NCI-H1436 (cell line): ENCODE data around the gene MDP1.
A peak's percentile ranks its signal among the peaks of the same experiment; 100 is the strongest.

Experiments
- DNase-seq: peaks from one replicate; lab custom pipeline; 2025; lab: John Stamatoyannopoulos, UW

The MDP1 gene

DNA sequence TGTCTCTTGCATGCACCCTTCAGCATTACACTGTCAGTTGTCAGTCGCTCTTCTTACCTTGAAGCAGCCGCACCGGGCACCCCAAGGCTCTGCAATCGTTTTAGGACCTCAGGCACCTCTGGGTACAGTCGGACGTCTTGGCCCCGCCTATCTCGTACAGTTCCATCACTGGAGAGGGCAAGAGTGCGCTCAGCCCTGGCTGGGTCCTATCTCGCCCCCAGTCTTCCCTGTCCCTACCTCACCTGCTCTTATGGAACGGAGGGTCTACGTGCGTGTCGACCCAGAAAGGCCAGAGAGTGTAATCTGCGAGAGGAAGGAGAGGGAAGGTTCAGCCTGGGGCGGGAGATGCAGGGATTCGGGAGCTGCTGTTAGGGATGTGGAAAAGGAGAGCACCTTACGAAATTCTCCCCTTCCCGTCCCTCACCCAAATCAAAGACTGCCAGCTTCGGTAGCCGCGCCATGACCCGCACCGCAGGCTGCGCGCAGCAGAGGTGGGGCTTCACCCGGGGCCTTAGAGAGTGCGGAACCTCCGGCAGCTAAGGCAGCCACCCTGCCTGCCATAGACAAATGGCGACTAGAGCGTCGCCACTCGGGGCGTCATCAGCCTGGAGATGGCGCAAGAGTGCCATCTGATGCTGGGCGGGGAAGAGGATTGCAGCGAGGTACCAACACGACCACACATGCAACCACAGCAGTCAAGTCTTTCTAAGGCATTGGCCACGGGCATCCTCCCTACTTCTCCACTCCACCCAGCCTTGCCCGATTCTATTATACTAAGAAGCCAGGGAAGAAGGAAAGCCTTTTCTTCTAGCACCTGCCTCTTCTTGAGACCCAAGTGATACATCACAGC, at the start of gene MDP1:
Gene MDP1, minus strand, starts transcription at position 572 of the 850 bp plus-strand sequence. Its CDS starts 111 bp downstream, at position 461.
- peak; percentile 84 for DNase-seq

DNA sequence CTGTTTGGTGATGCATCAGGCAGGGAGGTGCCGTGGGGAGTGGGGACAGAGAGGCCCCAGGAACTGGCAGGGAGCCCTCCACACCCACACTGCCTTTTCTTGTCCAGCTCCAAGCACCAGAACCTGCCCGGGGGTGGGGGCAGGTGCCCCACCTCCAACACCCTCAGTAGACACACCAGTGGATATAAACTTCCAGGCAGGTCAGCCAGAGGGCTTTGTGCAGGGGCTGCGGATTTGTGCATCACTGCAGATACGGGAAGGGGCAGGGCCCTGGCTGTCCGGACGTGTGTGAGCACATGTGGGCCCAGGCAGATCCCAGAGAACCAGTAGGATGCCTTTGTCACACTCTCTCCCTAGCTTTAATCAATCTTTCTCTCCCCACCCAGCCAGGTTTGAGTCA, 48.4 kb upstream of the MDP1 start:
- no peak for DNase-seq

DNA sequence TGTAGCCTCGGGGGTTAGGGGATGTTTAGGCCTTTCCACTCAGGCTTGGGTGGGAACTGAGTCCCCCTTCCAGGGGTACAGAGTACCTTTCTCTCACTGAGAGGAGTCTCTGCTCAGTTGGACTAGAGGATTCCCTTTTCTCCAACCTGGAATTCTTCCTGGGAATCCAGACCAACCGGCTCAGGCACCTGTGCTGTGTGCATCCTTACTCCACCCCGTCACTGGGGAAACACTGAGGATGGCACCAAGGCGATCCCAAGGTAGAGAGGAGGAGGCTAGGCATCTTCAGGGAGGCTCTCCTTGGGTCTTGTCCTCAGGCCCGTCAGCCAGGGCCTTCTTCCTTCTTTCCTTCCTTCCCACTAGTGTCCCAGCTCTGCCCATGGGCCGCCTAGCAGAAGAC, 48.0 kb upstream of the MDP1 start:
- no peak for DNase-seq

- DNase-seq = no peak
Measured at GRCh38 chr14:24262821-24263733, 47.2 kb upstream of the MDP1 start, which contains the start of gene TGM1. Gene TGM1 (minus strand): TSS chr14:24263177. CDS start chr14:24262352, 825 bp downstream.

DNA sequence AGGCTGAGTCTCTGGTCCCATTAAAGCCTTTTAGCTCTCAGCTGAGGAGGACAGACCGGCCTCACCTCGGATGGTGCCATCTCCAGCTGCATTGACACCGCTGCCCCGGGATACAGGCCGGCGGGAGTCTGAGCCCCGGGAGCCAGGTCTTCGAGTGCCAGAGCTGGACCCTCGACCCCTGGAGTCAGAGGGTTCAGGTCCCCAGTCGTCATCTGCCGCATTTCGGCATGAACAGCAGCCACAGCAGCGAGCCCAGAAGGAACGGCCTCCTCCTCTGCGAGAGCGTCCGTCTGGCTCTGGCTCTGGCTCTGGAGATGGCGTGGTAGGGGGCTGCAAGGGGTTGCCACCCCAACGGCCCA, 46.1 kb upstream of the MDP1 start:
- no peak for DNase-seq

DNA sequence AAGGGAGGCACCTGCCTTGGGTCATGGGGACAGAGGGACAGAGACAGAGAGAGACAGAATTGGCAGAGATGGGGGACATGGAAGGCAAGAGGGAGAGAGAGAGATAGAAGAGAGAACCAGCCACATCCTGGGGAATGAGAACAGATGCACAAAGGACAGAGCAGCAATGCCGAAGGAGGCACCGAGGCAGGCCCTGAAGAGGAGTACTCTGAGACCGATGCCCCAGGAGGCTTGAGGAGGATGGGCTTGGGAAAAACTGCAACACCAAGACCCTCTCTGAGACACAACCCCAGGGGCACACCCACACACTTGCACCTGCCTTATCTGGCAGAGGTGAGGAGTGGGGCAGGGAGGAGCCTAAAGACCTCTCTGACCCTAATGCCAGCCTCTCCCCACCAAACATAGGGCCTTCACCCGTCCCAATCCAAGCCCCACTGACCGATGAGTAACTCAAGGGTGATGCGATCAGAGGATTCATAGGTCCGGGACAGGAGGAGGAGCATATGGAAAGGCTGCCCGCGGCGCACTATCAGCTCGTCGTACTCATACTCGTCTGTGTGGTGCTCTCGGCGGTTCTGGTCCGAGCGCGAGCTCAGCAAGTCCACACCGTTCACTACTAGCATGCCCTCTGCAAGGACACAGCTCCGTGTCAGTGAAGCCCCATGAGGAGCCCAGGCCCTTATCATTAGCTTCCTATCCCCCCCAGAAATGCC, 45.5 kb upstream of the MDP1 start:
- no peak for DNase-seq

- DNase-seq = no peak
Measured at GRCh38 chr14:24260780-24261157, 44.9 kb upstream of the MDP1 start.

DNA sequence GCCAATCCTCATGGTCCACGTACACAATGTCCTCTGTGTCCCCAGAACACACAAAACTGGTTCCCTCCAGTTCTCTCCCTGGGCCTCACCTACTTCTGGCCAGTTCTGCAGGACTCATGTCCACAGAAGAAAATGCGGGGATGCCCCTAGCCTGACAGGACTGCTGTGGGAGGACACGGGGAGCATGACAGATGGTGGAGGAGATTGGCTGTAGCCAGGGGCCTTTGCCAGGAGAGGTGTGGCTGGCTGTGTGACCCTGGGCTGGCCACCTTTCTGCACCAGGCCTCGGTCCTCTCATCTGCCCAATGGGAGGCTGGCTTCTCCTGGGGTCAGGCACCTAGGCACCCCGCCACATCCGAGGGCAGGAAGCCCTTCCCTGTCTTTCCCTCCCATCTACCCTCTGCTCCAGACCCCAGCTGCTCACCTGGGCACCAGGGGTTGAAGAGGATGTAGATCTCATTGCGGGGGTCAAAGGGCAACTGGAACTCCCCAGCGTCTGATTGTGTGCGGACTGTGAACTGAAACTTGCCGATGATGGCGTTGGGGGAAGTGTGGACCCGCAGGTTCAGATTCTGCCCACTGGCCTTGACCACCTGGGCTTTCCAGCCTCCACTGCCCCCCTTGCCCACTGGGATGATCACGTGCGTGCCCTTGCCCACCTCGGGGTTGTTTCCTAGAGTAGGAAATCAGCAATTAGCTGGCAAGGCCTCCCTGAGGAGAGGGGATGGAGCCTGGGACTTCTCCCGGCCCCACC, 44.3 kb upstream of the MDP1 start:
- no peak for DNase-seq

DNA sequence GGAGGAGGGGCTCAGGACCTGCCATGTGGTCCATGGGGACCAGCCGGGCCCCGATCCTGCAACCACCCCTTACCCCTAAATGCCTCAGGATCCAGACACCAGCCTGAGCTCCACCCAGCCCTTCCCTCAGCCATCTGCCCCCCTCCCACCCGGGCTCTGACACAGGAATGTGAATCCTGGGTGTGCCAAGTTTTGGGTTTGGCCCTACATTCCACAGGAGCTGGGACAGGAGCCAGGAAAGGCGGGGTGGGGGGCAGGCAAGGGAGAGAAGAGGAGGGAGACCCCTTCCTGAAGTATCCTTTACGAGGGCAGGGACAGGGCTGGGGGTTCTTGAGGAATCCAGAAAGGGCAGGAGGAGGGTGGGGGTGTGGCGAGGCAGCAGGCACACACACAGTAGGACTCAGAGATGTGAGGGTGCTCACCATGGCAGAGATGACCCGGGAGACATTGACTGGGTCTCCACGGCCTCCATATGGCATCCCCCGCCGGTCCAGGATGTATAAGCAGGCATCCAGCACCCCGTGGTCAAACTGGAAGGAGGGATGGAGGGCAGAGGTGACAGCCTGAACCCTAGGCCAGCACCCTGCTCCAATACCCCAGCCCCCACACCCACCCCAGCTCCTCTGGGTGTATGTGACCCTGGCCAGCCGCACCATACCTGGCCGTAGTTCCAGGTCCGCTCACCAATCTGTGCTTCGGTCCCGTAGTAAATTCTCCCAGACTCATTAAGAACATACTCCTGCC, 43.6 kb upstream of the MDP1 start:
- no peak for DNase-seq

- no peak for DNase-seq
Measured at GRCh38 chr14:24258548-24259265, 42.8 kb upstream of the MDP1 start.

- no peak for DNase-seq
Measured at GRCh38 chr14:24258119-24258518, 42.3 kb upstream of the MDP1 start.

- DNase-seq = no peak
Measured at GRCh38 chr14:24256960-24257359, 41.1 kb upstream of the MDP1 start.

DNA sequence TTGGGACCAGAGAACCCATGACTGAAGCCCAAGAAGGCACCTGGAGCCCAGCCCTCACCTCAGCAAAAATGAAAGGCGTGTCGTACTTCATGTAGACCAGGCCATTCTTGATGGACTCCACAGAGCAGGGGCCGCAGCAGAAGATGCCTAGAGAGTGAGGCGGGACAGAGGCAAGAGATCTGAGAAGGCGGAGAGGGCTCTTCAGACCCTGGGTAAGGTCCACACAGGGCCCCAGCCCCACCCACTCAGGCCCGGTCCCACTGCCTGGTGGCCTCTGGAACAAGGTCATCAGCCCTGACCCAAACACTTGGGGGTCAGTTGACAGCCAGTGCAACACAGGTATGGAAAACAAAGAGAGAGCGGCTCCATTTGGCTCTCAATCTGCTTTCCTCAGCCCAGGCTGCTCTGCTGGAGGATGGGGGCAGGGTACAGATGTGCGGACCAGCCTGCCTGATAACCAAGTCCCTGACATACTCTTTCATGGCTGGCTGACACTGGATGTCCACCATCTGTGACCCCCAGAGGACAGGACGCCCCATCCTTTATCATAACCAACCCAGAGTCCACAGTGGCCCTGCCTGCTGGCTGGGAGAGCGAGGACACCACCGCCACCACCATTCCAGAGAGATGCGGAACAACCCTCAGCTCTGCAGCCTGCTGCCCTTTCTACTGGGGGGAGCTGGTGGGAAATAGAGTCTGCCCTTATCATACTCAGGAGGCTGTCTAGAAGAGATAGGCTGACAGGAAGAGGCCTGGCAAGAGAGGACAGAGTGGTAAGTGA, 40.3 kb upstream of the MDP1 start:
- no peak for DNase-seq

DNA sequence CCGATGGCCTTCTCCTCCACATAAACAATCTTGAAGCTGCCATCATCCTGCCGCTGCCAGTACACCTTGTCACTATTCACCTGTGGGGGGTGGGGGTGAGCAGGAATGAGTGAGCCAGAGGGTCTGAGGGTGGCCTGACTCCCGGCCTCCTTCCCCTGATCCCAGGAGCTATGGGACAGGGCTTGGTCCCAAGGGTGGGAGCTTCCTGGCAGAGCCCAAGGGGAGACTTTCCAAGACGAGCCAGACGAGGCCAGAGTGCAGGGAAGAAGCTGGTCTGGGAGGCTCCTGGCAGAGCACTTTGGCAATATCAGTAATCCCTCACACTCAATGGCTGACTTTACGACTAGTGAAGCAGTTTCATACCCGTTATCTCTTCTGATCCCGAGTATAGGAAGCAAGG, 39.6 kb upstream of the MDP1 start:
- no peak for DNase-seq

DNA sequence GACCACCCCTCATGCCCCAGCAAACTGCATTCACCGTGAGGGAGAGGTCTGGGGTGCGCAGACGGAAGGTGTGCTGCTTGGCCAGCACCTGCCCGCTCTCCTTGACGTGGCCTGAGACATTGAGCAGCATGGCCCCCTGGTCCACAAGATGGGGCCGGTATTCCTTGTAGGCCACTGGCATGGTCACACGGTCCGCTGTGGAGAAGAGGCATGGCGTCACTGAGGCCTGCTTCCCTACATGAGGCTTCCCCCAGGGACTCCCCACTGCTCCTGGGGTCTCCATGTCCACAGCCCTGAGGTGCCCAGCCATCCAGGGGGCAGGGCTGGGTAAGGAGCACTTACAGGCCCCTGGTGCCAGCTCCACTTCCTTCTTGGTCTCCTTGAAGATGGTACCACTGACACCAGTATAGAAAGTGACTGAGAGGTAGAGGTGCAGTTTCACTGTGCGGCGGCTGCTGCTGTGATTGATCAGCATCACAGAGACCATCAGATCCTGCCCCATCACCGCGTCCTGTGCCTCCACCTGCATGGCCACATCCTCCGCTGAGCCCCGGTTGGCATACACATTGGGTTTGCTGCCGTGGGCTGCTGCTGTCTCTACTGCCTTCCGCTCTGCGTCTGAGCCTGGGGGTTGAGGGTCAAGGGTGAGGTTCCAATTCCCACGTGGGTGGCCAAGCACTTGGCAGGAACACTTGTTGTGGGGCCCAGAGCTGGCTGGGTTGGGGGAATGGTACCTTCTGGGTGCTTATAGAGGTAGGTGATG, 38.9 kb upstream of the MDP1 start:
- DNase-seq = no peak

DNA sequence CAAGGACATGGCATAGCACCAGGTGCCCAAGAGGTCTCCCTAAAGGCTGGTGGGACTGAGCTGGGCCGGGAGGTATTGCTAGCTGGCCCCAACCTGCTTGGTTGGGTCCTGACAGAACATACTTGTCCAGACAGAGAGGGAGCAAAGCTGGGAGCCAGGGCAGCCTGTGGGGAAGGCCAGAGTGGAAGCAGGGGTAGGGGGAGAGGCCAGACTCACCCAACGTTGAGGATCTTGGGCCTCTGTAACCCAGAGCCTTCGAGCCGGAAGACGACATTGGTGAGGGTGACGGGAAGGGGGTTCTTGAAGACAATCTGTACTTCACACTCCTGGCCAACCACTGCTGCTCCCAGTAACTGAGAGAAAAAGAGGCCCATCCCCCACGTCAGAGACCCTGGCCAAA, 38.1 kb upstream of the MDP1 start:
- DNase-seq = no peak

GRCh38 chr14:24252289-24253124, 36.6 kb upstream of the MDP1 start:
- no peak for DNase-seq

DNA sequence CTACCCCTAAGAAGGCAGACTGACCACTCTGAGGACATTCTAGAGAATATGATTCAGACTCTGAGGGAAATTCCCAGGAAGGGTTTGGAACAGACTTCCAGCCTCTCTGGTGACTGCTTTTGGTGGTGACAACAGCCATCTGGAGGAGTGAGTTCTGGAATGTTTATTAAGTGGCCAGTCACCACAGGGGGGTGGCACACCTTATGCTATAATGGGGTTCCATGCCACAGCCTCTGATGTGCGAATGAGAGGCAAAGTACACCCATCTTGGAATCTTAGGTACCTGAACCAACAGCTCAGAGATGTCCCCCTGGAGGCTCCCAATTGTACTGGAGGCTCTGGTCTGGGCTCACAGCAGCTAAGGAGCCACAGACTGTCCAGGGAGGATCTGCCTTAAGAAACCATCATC, 36.0 kb upstream of the MDP1 start:
- no peak for DNase-seq
